ENCODE results near the gene LZTFL1.
A peak's percentile ranks its signal among the peaks of the same experiment; 100 is the strongest.

LZTFL1 gene

GRCh38 chr3:45807133-45807532 is 34.8 kb downstream of the LZTFL1 start:
- peak; percentile 46 for DNase-seq

- DNase-seq = no peak
These were observed 35.8 kb downstream of the LZTFL1 start for GRCh38 chr3:45806072-45806471.

GRCh38 chr3:45803252-45803935 is 38.5 kb downstream of the LZTFL1 start:
- no peak for DNase-seq

- DNase-seq = no peak
These were observed 39.8 kb downstream of the LZTFL1 start for GRCh38 chr3:45802146-45802545.

GRCh38 chr3:45800611-45801010 is 41.3 kb downstream of the LZTFL1 start:
- DNase-seq = no peak

GRCh38 chr3:45799586-45799985 is 42.3 kb downstream of the LZTFL1 start:
- no peak for DNase-seq

- no peak for DNase-seq
These were observed 43.9 kb downstream of the LZTFL1 start for GRCh38 chr3:45798034-45798433.

- no peak for DNase-seq
These were observed 44.8 kb downstream of the LZTFL1 start for GRCh38 chr3:45796902-45797637.

GRCh38 chr3:45795882-45796765 is 45.8 kb downstream of the LZTFL1 start, which contains the start of gene SLC6A20:
Gene SLC6A20 (minus strand): TSS chr3:45796536. CDS start chr3:45796419, 117 bp downstream.
- DNase-seq = peak; percentile 30

- no peak for DNase-seq
These were observed 46.4 kb downstream of the LZTFL1 start for GRCh38 chr3:45795509-45795881.

GRCh38 chr3:45794660-45795059 is 47.3 kb downstream of the LZTFL1 start:
- DNase-seq = no peak

- no peak for DNase-seq
These were observed 47.8 kb downstream of the LZTFL1 start for GRCh38 chr3:45794177-45794560.

- no peak for DNase-seq
These were observed 48.3 kb downstream of the LZTFL1 start for GRCh38 chr3:45793482-45794176.

GRCh38 chr3:45792516-45793172 is 49.3 kb downstream of the LZTFL1 start:
- no peak for DNase-seq

- no peak for DNase-seq
These were observed 49.9 kb downstream of the LZTFL1 start for GRCh38 chr3:45792036-45792435.

GRCh38 chr3:45790596-45790995 is 51.3 kb downstream of the LZTFL1 start:
- DNase-seq = no peak

- no peak for DNase-seq
These were observed 52.6 kb downstream of the LZTFL1 start for GRCh38 chr3:45789235-45789812.

GRCh38 chr3:45787551-45787950 is 54.4 kb downstream of the LZTFL1 start:
- DNase-seq = no peak

- DNase-seq = no peak
These were observed 55.0 kb downstream of the LZTFL1 start for GRCh38 chr3:45786801-45787495.

GRCh38 chr3:45785605-45786150 is 56.2 kb downstream of the LZTFL1 start:
- DNase-seq = no peak

- no peak for DNase-seq
These were observed 58.3 kb downstream of the LZTFL1 start for GRCh38 chr3:45783667-45784066.

All from NCI-H2029 (cell line).